ENCODE measurements around the gene POMZP3.
"Not testable (repeated sequence)": the region's sequence is repeated elsewhere in the genome, so short reads cannot be mapped to it uniquely, and the experiment has no call there.

- not testable (repeated sequence) for TF ChIP-seq POLR2A, CTCF (IDR thresholded peaks at IDR 0.05)
Measured at GRCh38 chr7:76568742-76569141, 58.3 kb downstream of the POMZP3 start.

Data from uterus (tissue), 2 donors.